Fibroblast of villous mesenchyme (primary cell): ENCODE data around the gene PACSIN1. TPM values are rescaled to one million over a fixed set of nuclear protein-coding genes. Genes with fewer than 3 reads are reported as not detected.

ENCODE experiments used
- DNase-seq: peaks from one replicate; pipeline ENCODE4 v3.0.0-alpha.2; 2010; ENCODE audit warnings: low read depth
- H3K4me3 ChIP-seq: 2 replicates; pipeline ENCODE4 v1.5.1; 2011; ENCODE audit warnings: low read depth, mild to moderate bottlenecking, low read length
- CTCF ChIP-seq: IDR thresholded peaks from 2 replicates; pipeline ENCODE4 v1.5.1; 2012; ENCODE audit warnings: low read depth, mild to moderate bottlenecking, low read length; ENCODE audit not compliant: insufficient read depth
- total RNA-seq: library from RNA; depleted of rRNA; stranded (reverse); fragments of >200 nt; gene quantifications from 2 replicates; pipeline ENCODE4 v1.2.3, GENCODE V29; 2012

PACSIN1 gene
- total RNA-seq, 1 donor: under 0.01 TPM

DNA sequence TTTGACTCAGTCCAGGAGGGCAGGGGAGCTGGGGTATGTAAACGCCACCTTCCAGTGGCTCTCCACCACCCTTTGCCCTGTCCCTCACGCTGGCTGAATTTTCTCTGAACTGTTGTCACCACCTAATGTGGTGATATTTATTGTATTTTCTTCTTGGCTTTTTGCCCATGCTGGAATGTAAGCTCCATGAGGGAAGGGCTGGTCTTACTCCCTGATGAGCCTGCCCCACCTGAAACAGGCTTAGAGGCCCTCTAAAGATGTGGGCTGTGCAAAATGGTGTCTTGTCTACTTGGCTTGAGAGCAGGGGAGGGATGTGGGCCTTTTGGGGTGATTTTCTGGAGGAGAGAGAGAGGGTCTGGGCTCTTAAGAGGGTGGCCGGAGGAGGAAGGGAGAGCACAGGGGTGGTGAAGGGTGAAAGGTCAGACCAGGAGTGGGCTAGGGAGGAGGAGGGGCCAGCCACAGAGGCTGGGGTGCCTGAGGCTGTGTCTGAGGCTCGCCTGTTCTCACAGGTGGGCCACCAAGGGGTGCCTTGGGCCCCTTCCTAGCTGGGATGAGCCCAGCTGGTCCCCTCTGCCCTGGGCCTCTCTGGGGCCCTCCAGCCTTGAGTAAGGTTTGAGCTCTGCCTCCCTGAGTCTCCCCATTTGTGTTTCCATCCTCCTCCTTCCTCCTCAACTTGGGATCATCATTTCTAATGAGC, 52.9 kb downstream of the PACSIN1 start:
- no peak for TF ChIP-seq CTCF
- DNase-seq: no peak
- H3K4me3 ChIP-seq: no peak overlapping the region

DNA sequence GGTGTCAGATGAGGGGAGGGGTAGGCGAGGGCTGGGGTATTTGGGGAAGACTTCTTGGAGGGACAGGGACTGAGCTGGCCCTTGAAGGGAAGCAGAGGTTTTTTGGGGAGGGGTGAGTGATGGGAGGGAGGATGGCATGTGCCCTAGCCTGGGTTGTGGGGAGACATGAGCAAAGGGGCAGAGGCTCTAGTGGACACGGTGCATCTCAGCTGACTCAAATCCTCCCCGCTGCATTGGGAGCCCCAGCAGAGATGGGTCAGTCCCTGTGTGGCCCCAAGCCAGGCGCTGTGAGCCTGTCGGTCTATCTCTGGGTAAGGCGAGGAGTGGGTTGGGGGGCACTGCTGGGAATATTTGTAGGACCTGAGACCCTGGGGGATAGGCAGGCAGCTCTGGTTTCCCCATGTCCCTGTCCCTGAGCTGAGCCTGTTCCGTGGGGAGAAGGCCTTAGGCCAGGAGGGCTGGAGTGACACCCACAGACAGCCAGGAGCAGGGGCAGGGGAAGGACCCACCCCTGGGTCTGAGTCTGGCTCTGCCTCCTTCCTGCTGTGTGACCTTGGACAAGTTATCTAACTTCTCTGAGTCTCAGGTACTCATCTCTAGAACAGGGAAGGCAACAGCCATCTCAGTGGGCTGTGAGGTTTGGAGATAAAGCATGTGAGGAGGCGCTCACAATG, 54.2 kb downstream of the PACSIN1 start:
- DNase-seq: no peak
- no peak overlapping the region for H3K4me3 ChIP-seq
- no peak for TF ChIP-seq CTCF

- H3K4me3 ChIP-seq: no peak overlapping the region
- DNase-seq: no peak
- TF ChIP-seq CTCF: no peak
These were observed 55.0 kb downstream of the PACSIN1 start for GRCh38 chr6:34520645-34521462.

DNA sequence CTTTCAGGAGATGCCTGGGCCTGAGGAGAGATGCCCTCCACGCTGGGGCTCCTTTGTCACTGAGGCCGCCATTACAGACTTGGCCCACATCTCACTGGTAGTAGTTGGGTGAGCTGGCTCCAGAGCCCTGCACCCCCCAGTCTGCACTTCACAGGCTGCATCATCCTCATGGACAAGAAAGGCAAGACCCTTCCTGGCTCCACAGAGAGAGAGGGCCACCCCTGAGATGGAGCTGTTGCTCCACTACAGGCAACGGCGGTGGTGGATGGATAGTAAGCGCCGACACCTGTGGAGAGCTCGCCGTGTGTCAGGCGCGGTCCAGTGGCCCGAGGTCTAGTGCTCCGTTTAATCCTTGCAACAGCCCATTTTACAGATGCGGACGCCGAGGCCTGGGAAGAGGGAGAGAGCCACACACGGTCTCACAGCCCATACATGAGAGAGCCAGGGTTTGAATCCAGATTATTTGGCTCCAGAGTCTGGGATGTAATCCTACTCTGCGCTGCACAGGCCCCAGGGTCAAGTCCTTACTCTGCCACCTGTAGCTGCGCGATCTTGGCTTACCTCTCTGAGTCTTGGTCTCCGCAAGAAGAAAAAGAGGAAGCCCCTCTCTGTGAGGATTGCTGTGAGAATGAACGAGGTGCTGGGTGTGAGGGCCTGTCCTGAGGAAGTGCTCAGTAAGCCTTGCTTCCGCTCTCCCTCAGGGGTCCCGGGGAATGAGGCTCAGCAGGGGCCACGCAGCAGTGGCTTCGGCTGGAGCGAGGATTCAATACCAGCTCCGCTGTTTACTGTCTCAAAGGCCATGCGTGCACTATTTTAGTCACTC, 55.8 kb downstream of the PACSIN1 start:
- DNase-seq: no peak
- TF ChIP-seq CTCF: no peak
- H3K4me3 ChIP-seq: no peak overlapping the region

- no peak overlapping the region for H3K4me3 ChIP-seq
- no peak for TF ChIP-seq CTCF
- no peak for DNase-seq
These were observed 56.9 kb downstream of the PACSIN1 start for GRCh38 chr6:34522761-34523160.
